ENCODE data around the gene CSKMT.

Gene CSKMT

GRCh38 chr11:62716816-62717215, 51.7 kb downstream of the CSKMT start:
- 0 out of 2 replicates have a peak overlapping the region, but pooled peaks have one; percentile 15 for H3K27ac ChIP-seq
- TF ChIP-seq CTCF (conservative IDR thresholded peaks at IDR 0.05) = no peak

Data from VCaP (cell line).